HG02759 (cell line): ENCODE data around the gene PBX1.
"Not testable (repeated sequence)": the region's sequence is repeated elsewhere in the genome, so short reads cannot be mapped to it uniquely, and the experiment has no call there.

Experiments used
- ATAC-seq: cut with Tn5 transposase; IDR thresholded peaks from one replicate; pipeline ENCODE4 v1.9.1; 2021; ENCODE audit warnings: mild to moderate bottlenecking, moderate library complexity; ENCODE audit not compliant: unreplicated experiment

PBX1 gene

DNA sequence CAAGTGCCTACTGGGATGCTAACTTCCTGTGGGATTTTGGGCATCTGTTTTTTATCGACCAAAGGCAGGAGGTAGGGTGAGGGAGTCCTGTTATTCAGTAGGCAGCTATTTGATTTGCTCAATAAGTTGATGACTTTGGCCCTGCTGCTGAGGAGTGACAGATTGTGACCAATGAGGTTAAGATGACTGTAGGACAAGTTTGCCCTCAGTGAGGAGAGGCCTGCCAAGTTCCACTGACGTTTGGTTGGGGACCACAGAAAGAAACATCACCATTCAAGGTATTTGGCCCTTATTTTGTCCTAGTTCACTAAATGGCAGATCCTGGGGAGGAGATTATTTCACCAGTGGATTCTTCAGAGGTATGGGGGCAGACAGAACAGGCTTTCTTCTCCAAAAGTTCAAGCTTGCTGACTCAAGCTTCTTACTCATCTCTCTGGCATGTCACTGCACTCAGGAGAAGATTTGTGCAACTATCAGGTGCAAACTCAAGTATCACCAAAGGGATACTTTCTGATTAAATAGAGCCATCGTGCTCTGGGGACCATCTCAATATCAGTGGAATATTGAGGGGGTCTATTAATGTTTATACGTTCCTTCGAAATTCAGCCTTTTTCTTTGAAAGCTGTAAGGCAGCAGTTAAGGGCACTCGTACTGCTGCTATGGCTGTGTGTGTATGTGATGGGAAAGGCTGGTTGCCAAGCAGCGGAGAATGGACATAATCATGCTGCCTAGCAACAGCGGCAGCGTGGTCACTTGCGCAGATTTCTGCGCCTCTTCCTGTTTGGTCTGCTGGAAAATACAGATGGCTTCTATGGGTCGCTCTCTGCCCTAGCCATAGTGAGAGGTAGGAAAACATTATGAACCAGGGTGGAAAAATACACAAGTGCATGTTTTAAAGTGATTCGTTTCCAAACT is 78.7 kb downstream of the PBX1 start:
- no peak for ATAC-seq

DNA sequence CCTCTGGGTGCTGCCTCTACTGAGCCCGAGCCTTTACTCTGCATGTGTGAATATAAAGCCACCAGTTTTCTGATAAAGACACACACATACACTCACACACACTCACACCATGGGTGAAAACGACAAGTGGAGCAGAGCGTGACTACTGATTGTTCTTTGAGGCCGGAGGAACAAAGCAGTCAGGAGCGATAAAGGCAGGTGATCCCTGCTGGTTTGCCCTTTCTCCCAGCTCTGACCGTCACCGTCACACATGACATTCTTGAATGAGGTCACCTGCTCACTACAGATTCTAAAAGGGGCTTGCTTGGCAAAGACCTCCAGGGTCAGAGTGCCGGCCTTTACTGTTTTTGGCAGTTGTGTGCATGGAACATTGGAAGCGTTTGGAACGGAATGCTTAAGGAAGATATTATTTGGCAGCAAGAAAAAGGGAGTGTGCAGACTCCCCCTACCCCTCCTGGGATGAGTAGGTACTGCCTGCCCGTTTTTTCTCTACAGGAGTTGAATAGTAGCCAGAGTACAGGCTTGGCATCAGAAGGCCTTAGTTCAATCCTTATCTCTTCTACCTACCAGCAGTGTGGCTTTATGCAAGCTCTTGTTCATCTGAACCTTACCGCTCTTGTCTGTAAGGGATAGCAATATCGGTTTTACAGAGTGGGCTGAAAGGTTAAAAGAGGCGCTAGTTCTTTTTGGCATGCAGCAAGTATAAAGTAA is 79.7 kb downstream of the PBX1 start:
- no peak for ATAC-seq

DNA sequence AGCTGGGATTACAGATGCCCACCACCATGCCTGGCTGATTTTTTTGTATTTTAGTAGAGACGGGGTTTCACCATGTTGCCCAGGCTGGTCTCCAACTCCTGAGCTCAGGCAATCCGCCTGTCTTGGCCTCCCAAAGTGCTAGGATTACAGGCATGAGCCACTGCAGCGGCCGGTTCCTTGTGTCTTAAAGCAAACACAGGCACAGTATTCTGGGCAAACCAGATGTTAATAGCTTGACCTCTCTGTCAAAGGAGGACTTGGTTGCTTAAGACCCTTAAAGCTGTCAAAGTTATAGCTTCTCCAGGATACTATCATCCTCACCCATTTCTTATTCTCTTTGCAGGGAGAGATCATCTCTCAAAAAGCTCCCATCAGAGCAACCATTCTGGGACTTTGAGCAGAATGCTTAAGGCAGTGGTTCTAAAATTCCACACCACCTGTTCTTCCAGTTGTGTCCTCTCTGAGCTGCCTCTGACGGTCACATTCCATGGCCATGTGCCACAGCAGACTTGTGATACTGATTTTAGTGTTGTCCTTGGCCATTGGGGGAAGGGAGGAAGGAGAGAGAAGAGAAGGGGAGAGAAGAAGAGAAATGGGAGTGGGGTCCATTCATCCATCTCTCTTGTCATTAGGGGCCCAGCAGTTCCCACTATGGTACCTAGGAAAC is 81.8 kb downstream of the PBX1 start:
- no peak for ATAC-seq

DNA sequence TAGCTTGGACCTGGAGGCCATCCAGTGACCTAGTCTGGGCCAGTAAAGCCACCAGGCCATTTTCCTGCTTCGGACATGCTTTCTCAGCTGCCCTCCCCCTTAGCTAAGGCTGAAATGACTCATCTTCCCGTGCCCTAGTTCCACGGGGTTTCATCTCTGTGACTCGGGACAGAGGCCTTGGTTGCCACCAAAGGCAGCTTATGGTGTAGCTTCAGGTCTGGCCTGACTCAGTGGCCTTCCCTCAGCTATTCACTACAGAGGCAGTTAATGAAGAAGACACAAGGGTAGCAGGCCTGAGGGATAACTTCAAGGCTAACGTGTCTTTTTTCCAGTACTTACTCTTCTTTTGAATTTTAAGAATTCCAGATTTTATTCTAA is 82.4 kb downstream of the PBX1 start:
- ATAC-seq: no peak

DNA sequence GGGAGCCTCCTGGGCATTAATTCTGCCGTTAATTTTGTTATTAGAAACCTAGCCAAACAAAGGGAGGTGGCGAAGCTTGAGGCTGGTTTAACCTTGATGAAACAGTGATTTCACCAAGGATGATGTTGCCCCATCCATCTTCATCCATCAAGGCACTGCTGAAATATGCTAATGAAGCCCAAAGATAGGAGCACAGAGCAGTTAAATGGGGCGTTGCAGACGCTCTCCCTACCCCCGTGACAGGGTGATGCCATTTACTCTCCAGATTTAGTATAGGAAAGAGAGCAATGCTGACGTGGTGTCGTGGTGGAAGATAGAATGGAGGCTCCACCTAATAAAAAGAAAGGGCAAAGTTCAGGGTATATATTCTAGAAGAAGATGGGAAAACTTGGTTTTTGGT is 84.0 kb downstream of the PBX1 start:
- no peak for ATAC-seq

DNA sequence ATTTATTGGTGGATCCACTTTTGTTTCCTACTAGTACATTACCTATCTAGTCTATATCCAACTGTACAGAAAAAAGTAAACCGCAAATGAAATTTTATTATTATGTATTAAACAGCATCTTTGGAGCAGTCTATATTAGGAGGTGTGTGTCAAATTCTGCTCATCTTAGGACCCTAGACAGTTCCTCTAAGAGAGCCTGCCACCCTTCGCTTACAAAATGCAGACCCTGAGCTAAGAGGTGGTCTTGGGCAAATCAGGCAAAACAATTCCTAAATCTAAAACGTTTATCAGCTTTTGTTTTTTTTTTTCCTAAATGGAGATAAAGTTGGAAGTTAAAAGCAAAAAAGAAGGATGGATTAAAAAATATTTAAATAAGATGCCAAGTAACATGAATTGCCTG is 85.3 kb downstream of the PBX1 start:
- ATAC-seq: no peak

DNA sequence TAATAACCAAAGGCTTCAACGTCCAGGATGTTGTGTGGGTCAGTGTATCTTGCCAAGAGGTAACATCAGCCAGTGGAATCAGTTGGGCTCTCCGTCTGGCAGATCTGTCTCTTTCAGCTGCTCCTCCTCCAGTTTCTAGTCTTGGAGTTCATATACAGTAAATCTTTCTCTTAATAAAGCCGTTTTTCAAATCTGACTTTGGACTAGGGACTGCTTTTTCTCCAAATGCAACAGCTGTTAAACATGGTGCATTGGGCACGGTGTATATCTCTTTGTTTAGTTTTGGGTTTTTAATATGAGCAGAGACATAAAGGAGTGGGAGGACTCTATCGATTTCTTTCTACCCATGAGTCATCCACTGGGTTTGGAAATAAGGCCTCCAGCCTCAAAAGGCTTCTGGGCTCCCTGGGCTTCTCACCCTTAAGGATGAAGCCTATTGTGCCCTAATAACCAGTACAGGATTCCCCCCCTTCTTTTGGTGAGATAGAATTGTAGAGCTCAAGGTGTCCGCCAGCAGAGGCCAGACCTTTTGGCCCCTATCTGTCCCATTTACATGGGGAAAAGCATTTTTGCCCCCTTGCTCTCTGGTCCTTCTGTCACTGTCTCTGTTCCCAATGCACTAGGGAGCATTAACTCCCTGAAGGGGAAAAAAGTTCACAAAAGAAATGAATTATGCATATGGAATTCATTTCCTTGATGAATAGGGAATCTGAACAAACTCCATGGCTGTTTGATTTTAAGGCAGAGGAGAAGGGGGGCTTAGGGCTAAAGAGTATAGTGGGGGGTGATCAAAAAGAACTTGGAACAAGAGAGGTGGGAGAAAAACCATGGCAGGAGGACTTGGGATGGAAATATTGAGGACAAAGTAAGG is 86.0 kb downstream of the PBX1 start:
- no peak for ATAC-seq

DNA sequence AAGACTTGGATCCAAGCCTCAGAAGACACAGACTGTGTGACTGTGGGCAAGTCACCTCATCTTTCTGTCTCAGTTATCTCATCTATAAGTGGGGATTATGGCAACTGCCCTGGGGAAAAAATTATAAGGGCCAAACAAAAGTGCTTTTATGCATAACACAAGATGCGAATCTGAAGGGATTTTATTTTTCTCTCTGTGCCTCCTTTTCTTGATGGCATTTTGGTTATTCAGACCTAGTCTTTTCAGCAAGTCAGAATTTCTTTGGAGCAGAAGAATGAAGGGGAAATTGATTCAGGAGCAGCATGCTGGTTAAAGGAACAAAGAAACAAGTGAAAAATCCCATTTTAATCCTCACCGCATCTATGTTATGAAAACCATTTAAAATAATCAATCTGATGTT is 86.9 kb downstream of the PBX1 start:
- ATAC-seq: no peak

DNA sequence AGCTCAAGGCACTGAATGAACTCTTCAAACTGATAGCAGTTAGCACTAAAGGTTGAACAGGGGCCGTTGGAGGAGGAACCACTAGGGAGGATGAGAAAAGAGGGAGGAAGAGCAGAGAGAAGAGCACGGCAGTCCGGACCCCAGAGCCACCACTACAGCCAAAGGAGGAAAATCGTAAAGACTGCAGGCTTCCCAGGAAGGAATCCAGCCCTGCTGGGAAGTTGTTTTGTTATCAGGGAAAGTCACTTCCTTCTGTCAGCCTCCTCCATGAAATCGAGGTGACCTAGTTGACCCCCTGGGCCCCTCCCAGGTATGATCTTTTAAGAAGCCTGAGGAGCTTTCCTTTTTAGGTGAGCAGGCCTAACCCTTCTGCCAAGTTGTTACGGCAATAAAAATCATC is 88.2 kb downstream of the PBX1 start:
- ATAC-seq: no peak

DNA sequence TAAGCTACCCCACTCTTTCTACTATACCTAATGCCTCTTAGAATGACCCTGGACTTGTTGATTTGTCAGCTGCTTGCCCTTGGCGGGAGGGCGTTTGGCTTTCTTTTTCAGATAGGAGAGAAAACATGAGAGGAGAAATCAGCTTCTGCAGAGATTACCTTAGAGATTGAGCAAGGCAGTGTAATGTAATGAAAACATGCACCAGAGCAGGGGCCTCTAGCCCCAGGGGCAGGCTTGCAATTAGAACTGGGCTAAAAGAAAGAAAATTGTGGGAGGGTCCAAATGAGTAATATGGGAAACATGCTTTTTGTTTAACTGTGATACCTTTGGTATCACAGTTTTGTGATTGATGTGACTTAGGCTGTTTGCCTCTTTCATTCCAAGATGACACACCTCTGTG is 89.7 kb downstream of the PBX1 start:
- no peak for ATAC-seq

DNA sequence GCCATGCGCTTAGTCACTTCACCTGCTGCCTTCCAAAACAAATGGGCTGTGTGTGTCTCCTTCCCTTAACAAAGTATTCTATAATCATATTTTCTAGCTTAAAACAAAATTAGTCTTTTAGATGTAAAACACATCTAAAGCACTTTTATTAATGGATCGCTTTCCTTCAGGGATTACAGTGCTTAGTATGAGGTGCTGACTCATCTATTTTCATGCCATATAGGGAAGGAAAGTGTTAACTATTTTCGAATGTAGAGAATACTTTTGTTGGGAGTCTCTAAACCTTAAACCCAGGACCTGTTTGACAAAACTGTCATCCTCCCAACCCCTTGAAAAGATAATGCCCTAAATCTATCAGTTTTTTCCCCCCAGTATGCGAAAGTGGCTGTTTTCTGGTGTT is 90.2 kb downstream of the PBX1 start:
- no peak for ATAC-seq

DNA sequence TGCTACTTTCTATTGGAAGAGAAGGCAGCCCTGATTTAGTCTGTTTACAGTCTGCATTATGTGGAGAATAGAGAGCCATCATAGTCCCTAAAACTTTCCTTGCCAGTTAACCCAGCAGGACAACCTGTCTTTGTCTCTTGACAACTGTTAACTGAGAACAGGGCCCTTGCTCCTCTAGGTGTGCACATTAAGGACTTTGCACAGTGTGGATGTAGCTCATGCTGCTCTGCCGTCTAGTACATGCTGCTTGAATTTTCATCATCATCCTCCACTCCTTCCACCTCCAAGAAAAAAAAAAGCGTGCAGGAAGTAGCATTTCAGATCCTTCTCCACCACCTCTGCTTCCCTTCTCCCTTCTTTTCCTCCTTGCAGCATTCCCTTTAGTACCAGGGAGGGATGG is 91.5 kb downstream of the PBX1 start:
- no peak for ATAC-seq

DNA sequence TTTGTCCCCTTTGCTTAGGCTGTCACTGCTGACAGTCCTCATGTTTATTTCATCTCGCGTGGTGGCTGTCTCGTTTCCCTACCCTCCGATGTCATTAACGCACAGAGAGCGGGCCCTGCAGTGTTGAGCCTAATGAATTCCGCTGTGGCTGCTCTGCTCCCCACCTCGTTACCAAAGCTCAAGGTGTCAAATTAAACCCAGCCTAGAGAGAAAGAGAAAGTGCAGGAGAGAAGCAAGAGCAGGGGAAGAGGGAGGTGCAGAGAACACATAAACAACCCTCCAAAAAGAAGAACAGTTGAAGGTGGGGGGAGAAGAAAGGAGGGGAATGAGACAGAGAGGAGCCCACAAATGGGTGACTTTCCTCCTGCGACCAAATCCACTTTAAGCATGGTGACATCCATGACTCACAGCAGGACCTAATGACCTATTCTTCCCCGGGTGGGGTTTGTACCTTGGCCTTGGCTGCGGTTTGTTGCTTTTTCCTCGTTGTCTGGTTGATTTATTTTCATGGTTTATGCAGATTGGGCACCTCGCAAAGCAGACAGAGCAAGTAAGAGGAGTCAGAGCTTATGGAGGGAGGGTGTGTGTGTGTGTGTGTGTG is 92.5 kb downstream of the PBX1 start:
- ATAC-seq: no peak

DNA sequence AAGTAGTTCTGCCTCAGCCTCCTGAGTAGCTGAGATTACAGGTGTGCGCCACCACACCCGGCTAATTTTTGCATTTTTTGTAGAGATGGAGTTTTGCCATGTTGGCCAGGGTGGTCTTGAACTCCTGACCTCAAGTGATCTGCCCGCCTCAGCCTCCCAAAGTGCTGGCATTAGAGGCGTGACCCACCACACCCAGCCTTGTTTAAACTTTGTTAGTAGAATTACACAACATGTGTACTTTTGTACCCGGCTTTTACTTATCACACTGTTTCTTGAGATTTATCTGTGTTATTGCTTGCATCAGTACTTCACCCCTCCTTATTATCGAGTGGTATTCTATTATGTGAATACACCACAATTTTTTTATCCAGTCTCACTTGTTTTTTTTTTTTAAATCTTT is 94.0 kb downstream of the PBX1 start:
- not testable (repeated sequence) for ATAC-seq

DNA sequence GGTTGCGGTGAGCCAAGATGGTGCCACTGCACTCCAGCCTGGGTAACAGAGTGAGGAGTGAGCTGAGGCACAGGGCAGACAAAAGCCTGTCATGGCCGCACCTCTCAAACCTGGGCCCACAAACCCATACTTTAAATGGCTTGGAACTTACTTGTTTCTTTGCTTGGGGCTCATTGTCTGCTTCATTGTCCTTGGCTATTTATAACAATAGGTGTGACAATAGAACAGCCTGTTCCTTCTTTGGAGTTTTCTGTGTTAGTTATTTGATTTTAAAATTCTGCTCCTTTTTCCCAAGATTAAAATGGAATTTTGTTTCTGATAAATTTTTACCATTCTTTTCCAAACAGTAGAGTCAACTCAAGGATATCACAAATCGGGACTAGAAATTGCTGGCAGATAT is 94.7 kb downstream of the PBX1 start:
- no peak for ATAC-seq

DNA sequence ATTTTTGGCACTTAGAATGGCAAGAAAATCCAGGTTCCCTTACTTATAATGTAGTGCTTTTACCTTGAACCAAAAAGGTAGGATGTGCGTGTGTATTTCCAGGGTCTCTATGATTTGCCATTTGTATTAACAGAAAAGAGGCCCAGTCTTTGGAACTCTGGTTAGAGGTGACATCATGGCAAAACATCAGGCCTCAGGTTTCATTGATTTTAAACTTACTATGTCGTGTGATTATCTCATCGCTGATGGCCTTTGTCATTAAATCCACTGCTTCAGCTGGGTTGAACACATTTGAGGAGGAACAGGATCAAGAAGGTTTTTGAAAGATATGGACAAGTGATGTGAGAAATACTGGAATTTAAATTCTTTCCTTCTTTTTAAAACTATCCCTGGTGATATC is 95.2 kb downstream of the PBX1 start:
- no peak for ATAC-seq

DNA sequence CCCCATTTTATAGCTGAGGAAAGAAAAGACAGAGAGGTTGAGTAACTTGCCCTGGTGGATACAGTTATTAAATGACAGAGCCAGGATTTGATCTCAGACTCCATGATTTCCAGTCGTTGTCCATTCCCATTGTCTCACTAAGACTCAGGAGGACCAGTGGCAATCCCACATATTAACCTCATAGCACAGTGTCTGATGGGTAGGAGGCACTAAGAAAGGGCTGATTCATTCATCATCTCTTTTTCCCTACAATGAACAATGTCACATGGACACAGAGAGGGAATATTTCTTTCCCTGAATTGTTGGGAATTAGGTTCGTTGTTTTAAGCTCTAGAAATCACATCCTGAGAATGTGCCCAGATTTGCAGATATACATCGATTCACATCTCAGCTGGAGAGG is 99.9 kb downstream of the PBX1 start:
- no peak for ATAC-seq

DNA sequence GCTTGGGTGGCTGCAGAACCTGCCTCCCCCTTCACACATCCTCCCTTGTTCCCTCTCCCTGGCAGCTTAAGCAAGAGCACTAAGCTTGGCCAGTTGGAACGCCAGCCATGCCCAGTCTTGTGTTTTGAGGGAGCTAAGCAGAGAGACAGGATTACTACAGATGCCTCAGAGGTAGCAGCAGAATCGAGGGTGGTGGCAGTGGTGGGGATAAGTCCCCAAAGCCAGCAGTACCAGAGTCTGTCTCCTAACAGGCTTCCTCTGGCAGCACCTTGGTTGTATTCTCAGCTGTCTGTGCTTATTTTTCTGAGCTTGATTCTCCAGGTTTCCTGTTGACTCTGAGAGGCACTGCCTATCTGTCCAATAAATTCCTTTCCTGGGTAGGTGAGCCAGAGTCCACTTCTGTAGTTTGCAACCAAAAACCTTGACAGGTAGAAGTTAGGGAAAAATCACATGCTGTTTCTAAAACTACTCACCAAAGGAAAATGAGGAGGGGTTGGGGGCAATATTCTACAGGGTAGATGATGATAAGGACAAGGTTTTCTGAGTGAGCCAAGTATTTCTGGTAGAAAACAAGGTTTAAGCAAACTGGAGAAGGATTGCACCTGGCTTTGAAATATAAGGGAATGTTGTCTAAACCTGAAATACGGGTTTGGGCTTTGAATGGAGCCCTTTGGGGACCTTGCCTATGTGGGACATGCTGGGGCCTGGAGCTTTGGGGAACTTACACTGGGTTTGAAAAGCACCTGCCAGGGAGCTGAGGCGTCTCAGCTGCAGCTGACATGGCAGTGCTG is 100.8 kb downstream of the PBX1 start:
- peak; percentile 28 for ATAC-seq

DNA sequence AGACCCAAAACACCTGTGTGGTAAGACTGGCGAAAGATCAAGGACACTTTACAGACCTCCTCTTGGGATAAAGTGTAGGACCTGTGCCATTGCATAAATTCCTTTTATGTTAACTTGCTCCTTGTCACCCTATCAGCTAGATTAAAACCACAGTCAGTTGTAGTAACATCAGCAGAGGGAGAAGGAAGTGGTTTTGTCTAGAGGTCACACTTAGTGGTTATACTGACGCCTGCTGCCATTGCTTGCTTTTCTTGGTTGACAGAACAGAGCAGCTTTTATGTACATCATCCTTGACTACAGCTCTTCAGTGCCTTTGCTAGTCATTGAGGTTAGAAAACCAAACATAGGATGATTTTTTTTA is 101.4 kb downstream of the PBX1 start:
- peak; percentile 66 for ATAC-seq

DNA sequence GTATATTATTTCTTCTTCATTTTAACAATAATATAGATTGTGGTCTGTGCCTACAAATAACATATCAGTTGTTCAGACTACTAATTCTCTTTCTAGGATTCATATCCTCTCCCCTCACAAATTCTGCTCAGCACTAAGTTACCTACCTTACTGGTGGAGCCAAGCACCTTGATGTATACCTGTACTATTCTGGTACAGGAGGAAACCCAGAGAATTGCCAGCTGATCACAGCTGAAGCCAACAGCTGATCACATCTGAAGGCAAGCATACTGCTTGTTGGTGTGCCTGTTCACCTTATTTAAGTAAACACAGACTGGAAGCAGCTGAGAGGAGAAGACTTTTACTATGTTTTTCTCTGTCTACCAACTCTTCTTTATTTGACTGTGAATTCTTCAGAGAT is 101.8 kb downstream of the PBX1 start:
- ATAC-seq: no peak
